PC-9 (cell line): ENCODE results near the gene LGALS7B.

Experiments used
- EZH2 ChIP-seq: fragments of 200-600 bp; sonication (generic); IDR thresholded peaks from 2 replicates; pipeline ENCODE4 v1.8.0; 2017; ENCODE audit warnings: antibody characterized with exemption, low read depth
- TF ChIP-seq, protein P1 (sequence below): fragments of 200-600 bp; sonication (generic); conservative IDR thresholded peaks from 2 replicates; pipeline ENCODE4 v1.6.1; 2017; ENCODE audit warnings: mixed run types, antibody characterized with exemption, mild to moderate bottlenecking, moderate library complexity

DNA sequence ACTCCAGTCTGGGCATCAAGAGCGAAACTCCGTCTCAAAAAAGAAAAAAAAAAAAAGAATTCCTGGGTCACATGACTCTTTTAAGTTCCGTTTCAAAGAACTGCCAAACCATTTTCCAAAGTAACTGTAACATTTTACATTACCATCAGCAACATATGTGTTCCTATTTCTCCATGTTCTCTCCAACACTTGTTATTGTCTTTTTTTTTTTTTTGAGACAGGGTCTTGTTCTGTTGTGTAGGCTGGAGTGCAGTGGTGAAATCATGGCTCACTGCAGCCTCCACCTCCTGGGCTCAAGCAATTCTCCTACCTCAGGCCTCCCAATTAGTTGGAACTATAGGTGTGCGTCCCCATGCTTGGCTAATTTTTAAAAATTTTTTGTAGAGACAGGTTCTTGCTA lies 6.5 kb downstream of the LGALS7B start:
- TF ChIP-seq, protein P1, sequence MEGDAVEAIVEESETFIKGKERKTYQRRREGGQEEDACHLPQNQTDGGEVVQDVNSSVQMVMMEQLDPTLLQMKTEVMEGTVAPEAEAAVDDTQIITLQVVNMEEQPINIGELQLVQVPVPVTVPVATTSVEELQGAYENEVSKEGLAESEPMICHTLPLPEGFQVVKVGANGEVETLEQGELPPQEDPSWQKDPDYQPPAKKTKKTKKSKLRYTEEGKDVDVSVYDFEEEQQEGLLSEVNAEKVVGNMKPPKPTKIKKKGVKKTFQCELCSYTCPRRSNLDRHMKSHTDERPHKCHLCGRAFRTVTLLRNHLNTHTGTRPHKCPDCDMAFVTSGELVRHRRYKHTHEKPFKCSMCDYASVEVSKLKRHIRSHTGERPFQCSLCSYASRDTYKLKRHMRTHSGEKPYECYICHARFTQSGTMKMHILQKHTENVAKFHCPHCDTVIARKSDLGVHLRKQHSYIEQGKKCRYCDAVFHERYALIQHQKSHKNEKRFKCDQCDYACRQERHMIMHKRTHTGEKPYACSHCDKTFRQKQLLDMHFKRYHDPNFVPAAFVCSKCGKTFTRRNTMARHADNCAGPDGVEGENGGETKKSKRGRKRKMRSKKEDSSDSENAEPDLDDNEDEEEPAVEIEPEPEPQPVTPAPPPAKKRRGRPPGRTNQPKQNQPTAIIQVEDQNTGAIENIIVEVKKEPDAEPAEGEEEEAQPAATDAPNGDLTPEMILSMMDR, result no peak
- TF ChIP-seq EZH2, result no peak
